Fibroblast of skin of right quadriceps (primary cell): ENCODE data around the gene MGAT5.

ENCODE experiments used
- DNase-seq: peaks from one replicate; pipeline ENCODE4 v3.0.0-alpha.2; 2013

Gene MGAT5

DNA sequence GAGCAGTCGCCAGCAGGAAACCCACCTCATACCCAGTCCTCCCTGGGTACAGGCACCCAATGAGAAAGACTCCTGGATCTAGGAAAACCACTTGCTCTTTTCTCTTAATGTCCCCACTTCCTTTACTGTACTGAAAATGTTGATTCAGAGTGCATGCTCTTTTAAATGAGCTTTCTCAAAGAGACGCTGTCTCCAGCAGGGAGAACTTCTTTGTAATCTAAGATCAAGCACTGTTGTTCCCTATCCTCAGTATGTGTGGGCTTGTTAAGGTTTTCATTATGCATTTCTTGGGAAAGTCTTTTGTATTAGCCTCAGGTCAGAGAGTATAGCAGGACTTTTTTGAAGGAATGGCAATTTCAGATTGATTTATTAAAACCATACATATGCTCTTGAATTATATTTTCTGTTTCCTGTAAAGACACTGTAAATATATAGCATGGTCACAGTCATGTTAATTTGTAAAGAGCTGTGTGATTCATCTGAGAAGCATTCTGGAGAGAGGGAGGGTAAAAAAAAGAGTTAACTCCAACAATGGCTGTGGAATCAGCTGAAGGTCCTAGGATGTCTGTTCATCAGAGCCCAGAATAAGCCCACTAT is 178.1 kb downstream of the MGAT5 start:
- peak; percentile 72 for DNase-seq

DNA sequence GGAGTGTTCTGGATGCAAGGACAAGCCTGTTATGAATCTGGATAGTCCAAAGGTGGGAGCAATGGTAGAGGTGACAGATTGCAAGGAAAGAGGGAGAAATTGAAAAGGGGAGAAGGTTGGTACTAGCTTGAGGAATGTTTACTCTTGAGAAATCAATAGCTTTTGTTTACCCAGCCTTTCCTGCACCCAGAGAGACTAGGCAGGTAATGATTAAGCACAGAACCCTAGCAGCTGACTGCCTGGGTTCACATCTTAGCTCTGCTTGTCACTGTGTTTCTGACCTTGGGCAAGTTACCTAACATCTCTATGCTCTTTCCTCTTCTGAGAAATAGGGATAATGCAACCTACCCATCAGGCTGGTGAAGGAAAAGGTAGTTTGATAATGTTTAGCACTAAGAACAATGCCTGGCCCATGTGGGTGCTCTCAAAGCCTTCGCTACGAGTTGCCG is 178.6 kb downstream of the MGAT5 start:
- no peak for DNase-seq

DNA sequence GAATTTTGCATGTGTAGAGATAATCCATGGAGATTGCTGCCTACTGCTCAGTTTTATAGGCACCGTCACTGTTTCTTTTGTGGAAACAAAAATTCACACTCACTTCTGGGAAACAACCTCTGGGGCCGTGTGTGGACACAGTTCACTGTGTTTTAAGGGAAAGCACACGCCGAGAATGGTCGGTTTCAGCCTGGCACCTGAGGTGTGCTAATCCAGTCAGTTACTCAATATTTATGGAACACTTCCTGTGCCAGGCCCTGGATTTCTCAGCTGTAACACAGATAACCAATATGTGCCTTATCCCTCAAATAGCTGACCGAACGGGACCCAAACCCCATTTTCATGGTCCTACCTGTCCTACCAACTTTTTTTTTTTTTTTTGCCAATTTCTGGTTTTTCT is 179.6 kb downstream of the MGAT5 start:
- DNase-seq = no peak

DNA sequence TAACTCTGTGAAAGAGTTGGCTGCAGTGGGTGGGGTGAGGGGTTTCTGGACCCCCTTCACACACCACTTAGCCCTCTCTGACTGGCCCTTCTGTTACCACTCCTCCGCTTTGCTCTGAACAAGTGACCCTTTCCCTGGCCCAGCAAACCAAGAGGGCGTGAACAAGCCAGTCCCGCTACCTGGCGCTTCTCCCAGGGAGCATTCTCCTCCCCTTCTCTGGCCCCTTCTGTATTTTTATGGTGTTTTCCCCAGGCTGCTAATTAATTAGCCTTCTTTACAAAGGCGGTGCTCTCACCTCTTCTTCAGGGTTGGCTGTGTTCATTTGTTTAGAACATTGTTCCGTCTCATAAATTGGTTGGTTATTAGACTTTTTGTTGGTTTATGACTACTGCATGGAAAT is 180.1 kb downstream of the MGAT5 start:
- no peak for DNase-seq

- DNase-seq = no peak
Observed at GRCh38 chr2:134435505-134435904, 181.6 kb downstream of the MGAT5 start.

DNA sequence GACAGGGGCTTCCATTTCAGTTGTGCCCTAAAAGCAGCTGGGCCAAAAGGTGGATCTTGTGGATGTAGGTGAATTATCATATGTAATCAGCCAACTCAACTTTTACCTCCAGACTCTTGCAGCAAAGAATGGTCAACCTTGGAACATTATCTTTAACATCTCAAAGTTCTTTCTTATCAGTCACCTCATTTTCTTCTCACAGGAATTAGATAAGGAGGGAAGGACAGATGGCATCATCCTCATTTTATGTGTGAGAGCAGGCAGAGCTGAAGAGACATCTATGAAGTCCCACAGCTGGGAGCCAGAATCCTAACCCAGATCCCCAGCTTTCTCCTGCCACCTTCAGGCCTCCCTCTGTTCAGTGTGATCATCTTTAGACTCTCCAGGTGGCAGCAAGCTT is 182.1 kb downstream of the MGAT5 start:
- DNase-seq = no peak

- no peak for DNase-seq
Observed at GRCh38 chr2:134436706-134437105, 182.8 kb downstream of the MGAT5 start.

GRCh38 chr2:134438371-134438770 is 184.5 kb downstream of the MGAT5 start:
- DNase-seq = no peak

DNA sequence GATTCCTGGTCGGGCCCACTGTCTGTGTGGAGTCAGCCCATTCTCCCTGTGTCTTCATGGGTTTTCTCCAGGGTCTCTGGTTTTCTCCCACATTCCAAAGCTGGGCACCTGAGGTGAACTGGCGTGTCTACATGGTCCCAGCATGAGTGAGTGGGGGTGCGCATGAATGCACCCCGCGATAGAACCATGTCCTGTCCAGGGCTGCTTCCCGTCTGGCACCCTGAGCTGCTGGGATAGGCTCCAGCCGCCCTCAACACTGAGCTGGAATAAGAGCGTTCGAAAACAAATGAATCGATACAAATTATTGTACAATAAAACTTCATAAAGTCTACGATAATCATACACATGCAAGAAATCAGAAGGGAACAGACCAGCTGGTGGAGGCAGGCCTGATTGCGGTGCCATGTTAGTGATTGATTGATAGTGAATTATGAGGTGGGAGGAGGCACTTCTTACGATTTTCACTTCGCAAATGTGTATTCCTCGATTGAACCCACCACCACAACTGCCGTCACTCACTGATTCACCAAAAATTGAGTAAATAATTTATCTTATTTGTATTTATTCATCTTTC is 186.6 kb downstream of the MGAT5 start:
- no peak for DNase-seq

- DNase-seq = no peak
Observed at GRCh38 chr2:134441153-134441863, 187.4 kb downstream of the MGAT5 start.

DNA sequence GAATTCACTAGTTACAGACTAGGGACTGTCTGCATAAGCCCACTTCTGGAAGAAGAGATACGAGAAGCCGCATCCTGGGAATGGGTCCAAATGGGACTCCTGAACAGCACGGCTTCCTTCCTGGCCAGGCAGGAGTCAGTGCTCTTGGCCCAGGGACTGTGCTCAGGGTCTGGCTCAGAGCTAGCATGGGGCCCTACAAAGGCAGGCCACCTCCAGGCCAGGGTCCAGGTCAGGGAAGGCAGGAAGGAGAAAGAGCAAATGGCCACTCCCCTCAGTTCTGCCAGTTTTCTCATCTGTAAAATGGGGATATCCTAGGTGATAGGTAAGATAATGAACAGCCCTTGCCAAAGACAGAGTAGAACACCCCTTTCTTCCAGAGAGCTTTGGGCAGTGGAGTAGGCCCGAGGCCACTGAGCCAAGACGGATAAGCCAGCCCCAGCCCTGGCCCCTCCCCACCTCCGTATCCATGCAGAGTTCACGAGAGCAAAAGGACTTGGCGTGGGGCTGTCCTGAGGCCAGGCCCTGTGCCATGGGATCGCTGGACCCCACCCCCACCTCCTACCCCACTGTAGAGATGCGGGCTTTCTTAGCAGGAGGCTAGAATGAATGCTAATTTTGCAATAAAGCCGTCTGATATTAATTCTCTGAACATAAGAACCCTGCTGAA is 190.1 kb downstream of the MGAT5 start:
- DNase-seq = no peak

- DNase-seq = no peak
Observed at GRCh38 chr2:134445116-134445515, 191.2 kb downstream of the MGAT5 start.

GRCh38 chr2:134445985-134446382 is 192.1 kb downstream of the MGAT5 start:
- DNase-seq = no peak

- peak; percentile 44 for DNase-seq
Observed at GRCh38 chr2:134446383-134447017, 192.6 kb downstream of the MGAT5 start.

DNA sequence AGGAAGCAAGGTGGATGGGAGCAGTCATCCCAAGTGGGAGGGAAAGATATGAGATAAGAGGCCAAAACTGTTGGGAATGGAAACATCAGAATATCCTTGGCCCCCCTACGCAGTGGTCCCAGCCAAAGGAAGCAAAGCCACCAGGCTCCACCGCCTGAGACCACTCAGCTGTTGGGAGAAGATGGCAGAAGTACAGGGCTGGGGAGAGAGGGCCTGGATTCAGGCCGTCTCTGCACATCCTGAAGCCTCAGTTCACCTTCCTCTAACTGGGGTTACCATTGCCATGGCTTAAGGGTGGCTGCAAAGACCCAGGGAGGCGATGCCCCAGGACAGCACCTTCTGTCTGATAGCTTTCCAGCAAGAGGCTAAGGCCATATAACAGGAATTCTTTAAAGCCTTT is 193.8 kb downstream of the MGAT5 start:
- DNase-seq = no peak

GRCh38 chr2:134448650-134449049 is 194.8 kb downstream of the MGAT5 start:
- no peak for DNase-seq

- DNase-seq = no peak
Observed at GRCh38 chr2:134449157-134449556, 195.3 kb downstream of the MGAT5 start.

DNA sequence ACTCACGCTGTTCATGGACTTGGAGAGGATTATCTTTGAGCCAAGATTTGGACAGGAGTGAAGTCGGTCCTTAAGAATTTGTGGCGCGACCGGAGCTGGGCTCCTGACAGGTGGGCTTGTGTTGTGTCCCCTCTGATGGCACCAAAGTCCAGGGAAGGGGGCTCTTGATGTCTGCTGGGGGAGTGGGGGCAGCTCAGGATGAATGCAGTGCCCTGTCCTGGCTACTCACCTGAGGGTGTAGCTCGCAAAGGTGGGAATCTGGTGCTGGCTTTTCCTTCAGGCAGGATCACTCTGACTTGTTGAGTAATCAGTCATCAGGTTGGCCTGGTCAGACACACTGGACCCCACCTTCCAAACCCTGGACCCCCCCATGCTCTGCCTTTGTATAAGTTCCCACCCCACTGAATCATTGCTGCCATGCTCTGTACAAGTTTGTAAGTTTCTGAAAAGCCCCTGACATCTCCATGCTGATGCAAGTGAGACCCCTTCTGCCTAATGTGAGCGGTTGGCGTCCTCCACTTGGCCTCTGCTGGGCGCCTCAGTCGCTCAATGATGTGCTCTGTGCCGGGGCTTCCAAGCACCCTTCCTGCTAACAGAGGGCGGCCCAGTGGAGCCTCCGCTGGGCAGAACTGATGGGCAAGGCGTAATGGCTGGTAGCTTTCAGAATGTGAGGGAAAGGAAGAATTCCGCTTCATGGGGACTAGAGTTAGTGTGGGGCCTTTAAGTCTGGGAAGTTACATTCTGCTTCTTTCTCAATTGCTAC is 196.1 kb downstream of the MGAT5 start:
- no peak for DNase-seq

GRCh38 chr2:134451347-134451630 is 197.4 kb downstream of the MGAT5 start:
- no peak for DNase-seq

DNA sequence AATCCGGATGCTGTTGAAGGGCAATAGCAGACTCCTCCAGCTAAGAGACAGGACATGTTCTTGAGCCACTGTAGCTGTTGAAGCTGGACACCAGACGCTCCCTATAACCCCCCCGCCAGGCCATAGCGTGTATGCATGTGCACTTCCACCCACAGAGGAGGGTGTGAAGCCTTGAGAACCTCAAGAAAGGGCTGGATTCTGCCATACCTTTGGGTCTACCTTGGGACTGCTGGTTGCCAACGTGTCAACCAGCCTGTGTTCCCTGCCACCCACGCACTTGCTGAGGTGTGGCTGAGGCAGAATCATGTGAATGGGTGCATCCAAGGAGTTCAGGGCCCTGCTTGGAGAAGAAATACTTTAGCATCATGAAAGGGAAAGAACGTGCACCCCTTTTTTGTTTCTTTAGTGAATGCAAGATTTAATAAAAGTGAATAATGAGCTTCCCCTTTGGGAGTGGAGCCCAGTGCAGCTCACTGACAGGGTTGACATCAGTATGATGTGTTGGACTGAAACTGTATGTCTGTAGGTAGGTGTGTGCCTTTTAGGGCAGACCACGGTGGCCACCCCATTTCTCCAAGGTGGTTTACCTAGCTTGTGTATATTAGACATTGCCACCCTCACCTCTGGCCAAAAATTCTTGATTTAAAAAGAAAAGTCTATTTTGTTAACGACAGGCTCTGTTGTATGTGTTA is 198.3 kb downstream of the MGAT5 start:
- DNase-seq = no peak

DNA sequence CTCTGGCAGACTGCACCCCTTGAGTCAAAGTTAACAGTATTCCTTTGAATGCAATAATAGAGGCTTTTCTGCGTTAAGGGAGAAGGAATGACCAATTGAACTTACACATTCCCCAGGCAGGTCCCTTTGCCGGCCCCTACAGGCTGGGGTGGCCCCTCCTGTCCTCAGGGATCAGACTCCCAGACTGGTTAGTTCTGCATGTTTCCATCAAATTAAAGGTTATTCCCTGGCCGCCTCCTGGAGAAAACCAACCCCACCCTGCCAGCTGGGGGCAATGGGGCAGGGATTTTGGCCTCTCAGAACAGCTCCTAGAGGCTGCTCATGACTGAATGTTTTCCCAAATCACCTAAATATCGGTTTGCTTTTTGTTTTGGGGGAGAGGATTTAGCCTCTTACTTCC is 199.6 kb downstream of the MGAT5 start:
- DNase-seq = no peak

GRCh38 chr2:134453973-134454372 is 200.1 kb downstream of the MGAT5 start:
- DNase-seq = no peak
